NCI-H1092 (cell line): ENCODE measurements around the gene PSMD8.
A peak's percentile ranks its signal among the peaks of the same experiment; 100 is the strongest.
"Not testable (repeated sequence)": the region's sequence is repeated elsewhere in the genome, so short reads cannot be mapped to it uniquely, and the experiment has no call there.

Experiments
- DNase-seq: peaks from one replicate; lab custom pipeline; 2025; lab: John Stamatoyannopoulos, UW

PSMD8 gene

DNA sequence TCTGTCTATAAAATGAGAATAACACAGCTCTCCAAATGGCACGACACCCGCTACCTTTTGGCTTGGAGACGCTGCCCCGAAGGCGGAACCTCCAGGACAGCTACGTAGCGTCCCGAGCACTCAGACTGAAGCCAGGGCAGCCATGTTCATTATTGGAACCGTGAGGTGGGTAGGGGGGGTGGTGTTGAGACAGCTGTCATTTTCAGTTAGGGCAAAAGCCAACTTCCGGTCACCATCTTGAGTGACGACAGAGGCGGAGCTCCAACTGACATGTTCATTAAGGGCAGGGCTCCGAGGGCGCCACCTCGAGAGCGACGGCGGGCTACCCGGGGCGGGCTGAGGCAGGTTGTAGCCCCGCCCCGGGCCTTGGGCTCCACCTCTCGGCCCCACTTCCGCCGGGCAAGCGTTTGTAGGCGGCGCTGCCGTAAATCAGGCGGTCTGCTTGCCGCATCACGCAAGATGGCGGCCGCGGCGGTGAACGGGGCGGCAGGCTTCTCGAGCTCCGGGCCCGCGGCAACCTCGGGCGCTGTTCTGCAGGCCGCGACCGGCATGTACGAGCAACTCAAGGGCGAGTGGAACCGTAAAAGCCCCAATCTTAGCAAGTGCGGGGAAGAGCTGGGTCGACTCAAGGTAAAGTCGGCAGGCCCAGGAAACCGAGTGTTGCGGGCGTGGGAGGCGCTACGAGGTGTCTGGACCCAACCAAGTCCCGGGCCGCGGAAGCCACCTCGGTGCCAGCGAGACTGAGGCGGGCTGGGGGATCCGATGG, at the start of gene PSMD8:
TSS of gene PSMD8 (plus strand) at position 240 of the 766 bp plus-strand sequence. CDS start at position 271, 31 bp downstream.
- peak; percentile 96 for DNase-seq

DNA sequence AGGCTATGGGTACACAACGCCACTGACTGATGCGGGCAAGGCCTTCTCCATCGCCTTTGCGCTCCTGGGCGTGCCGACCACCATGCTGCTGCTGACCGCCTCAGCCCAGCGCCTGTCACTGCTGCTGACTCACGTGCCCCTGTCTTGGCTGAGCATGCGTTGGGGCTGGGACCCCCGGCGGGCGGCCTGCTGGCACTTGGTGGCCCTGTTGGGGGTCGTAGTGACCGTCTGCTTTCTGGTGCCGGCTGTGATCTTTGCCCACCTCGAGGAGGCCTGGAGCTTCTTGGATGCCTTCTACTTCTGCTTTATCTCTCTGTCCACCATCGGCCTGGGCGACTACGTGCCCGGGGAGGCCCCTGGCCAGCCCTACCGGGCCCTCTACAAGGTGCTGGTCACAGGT, 47.8 kb upstream of the PSMD8 start:
- no peak for DNase-seq

GRCh38 chr19:38329651-38330050, 44.7 kb upstream of the PSMD8 start:
- no peak for DNase-seq

DNA sequence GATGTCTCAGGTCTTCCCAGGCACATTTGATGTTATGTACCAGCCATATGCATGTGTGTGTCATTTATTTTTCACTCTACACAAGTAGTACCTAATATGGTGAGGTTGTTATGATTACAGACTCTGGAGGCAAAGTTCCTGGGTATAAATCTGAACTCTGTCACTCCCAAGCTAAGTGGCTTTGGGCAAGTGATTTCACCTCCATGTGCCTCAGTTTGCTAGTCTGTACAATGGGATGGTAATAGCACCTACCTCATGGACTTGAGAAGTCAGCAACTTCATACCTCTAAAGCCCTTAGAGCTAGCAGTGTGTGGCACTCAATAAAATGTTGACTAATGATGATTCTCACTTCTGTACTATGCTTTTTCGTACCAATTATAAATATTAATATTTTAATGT, 42.6 kb upstream of the PSMD8 start:
- DNase-seq, result no peak

DNA sequence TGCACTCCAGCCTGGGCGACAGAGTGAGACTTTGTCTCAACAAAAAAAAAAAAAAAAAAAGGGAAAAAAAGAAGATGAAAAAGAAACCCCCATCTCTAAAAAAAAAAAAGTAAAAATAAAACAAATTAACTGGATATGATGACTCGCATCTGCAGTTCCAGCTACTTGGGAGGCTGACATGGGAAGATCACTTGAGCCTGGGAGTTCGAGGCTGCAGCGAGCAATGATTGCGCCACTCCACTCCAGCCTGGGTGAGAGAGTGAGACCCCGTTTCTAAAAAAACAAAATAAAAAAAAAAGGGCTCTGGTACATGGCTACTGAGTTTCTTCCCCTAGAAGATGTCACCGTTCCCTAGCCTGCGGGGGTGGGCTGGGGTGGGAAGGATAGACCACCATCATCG, 41.1 kb upstream of the PSMD8 start:
- DNase-seq, result no peak

DNA sequence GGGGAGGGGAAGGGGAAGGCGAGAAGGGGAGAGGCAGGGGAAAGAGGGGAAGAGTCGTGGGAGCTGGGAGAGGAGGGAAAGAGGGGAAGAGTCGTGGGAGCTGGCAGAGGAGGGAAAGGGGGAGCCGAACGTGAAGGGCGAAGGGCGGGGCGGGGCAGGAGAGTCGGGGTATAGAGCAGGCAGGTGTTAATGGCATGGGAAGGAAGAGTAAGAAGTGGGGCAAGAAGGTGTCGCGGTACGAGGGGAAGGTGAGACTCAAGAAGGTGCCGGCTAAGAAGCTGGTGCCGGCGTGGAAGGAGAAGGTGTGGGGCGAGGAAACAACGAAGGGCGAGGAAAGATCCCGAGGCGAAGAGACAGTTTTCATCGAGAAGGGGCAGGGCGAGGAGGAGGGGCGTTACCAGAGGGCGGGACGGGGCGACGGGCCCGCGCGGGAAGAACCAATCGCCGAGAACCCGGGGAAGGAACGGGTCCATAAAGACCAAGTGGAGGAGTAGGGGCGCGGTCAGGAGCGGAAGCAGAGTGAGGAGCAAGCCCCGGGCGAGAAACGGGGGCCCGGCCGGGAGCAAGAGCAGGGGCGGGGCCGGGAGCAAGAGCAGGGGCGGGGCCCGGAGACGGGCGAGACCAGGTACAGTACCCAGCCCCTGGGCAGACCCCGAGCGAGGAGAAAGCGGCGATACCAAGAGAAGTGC, 38.3 kb upstream of the PSMD8 start:
- DNase-seq, result peak; percentile 79

- peak; percentile 75 for DNase-seq
Measured at GRCh38 chr19:38336638-38337359, 37.6 kb upstream of the PSMD8 start.

GRCh38 chr19:38337360-38337653, 37.1 kb upstream of the PSMD8 start:
- no peak for DNase-seq

- DNase-seq, result not testable (repeated sequence)
Measured at GRCh38 chr19:38339011-38339410, 35.4 kb upstream of the PSMD8 start.

DNA sequence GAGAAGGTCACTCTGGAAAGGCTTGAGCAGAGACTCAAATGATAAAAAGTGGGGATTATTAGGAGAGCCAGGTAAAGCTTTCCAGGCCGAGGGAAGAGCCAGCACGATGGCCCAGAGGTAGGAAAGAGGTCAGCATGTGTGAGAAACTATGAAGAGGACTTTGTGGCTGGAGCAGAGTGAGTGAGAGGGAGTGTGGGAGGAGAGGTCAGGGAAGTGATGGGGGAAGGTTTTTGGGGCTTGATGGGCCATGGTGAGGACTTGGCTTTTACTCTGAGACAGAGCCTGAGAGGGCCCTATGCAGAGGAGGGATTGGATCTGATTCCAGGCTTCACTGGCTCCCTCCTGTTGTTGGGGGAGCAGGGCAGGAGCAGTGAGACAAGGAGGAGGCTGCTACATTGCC, 33.4 kb upstream of the PSMD8 start:
- no peak for DNase-seq

DNA sequence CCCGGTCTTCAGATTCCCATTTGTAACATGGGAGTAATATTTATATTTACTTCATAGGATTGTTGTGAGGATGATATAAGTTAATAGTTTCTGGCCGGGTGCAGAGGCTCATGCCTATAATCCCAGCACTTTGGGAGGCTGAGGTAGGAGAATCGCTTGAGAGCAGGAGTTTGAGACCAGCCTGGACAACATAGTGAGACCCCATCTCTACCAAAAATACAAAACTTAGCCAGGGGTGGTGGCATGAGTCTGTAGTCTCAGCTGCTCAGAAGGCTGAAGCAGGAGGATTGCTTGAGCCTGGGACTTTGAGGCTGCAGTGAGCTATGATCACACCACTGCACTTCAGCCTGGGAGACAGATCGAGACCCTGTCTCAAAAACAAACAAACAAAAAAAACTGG, 27.5 kb upstream of the PSMD8 start:
- DNase-seq, result no peak

DNA sequence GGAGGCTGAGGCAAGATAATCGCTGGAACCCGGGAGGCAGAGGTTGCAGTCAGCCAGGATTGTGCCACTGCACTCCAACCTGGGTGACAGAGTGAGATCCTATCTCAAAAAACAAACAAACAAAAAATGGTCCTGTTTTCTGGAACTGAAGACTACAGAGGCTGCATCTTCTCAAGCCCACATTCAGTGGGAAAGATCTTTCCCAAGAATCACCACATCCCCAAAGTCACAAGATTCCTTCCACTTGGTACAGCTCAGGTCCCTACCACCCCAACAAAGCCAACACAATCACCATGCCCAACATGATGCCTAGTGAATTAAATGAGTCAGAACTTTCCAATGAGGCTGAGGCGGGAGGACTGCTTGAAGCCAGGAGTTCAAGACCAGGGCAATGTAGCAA, 23.5 kb upstream of the PSMD8 start:
- no peak for DNase-seq

DNA sequence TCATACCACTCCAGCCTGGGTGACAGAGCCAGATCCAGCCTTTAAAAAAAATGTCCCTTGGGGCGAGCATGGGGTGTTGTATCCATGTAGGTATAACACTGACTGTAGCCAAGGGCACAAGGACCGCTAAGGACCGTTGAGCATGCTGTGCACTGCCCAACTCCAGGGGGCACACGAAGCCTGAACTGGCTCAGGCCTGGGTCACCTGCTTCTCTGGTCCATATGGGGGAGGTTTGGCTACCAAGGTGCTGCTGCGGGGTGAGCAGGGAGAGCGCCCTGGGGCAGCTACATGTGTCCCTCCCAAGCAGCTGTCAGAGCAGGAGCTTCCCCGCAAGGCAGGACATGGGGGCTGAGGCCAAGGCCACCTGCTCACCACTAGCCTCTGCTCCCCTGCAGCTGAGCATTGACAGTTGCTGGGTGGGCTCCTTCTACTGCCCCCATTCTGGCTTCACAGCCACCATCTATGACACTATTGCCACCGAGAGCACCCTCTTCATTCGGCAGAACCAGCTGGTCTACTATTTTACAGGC, 22.4 kb upstream of the PSMD8 start:
- no peak for DNase-seq

DNA sequence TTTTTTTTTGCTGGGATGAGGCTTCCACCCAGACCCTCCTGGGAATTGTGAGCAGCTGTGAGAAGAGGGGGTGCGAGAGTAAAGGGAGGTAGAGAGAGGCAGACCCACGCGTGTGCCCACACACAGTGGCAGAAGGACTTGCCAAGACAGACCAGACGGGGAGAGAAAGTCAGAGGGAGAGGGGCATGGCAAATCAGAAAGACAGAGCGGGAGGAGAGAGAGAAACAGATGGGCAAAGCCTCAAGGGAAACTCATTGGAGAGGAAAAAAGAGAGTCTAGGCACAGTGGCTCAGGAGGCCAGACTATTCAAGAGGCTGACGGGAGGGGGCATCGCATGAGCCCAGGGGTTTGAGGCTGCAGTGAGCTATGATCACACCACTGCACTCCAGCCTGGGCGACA, 21.8 kb upstream of the PSMD8 start:
- DNase-seq, result no peak

GRCh38 chr19:38355728-38356725, 18.3 kb upstream of the PSMD8 start:
- no peak for DNase-seq

DNA sequence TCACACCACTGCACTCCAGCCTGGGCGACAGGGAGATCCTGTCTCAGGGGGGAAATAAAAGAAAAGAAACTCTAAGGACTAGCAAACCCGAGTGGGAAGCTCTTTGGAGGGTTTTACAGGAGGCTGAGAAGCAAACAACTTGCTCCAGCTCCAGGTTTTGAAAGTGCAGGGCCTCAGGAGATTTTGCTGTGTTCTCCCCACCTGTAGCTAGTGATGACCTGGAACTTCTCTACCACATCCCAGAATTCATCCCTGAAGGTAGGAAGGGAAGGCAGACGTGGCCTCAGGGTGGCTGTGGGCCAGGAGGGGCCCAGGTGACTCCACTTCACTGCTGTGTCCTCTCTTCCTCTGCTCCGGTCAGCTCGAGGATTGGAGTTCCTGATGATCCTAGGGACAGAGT, 16.3 kb upstream of the PSMD8 start:
- no peak for DNase-seq

DNA sequence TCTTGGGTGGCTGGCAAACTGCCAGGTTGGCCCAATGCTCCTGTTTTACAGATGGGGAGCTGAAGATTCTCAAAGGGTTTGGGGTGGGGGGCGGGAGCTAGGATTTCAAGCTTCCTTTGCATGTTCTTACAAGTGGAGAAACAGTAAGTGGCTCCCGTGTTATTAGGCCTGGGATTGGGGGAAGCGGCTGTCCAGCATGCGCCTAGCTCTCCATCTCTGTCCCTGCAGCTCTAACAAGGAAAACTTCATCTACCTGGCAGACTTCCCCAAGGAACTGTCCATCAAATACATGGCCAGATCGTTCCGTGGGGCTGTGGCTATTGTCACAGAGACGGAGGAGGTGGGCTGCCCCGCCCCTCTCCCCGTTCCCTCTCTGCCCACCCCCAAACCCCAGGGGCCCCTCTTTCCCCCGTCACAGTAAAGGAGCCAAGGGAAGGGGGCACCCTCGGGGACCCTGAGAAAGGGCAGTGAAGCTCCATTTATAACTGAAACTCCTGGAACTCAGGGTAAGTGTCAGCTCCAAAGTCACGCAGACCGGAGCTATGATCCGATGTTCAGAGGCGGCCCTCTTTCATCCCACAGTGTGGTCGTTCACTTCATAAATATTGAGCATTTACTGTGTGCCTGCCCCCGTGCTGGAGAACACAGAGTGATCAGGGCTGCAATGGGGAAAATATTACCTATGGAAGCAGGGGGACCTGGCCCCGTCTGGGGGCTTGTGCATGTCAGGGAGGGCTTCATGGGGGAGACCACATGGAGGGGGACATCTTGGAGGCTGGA, 14.9 kb upstream of the PSMD8 start:
- DNase-seq, result no peak

DNA sequence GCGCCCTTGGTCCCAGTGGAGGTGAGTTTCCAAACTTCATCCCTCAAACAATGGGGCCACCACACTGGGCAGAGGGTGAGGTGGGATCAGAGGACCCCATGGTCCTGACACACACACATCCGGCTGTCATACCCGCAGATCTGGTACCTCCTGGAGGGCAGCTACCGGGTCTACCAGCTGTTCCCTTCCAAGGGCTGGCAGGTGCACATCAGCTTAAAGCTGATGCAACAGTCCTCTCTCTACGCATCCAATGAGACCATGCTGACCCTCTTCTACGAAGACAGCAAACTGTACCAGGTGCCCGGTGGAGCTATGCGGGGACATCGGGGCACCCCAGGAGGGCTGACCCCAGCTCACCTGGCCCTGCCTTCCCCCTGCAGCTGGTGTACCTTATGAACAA, 14.0 kb upstream of the PSMD8 start:
- no peak for DNase-seq

- no peak for DNase-seq
Measured at GRCh38 chr19:38360839-38361631, 13.3 kb upstream of the PSMD8 start.

DNA sequence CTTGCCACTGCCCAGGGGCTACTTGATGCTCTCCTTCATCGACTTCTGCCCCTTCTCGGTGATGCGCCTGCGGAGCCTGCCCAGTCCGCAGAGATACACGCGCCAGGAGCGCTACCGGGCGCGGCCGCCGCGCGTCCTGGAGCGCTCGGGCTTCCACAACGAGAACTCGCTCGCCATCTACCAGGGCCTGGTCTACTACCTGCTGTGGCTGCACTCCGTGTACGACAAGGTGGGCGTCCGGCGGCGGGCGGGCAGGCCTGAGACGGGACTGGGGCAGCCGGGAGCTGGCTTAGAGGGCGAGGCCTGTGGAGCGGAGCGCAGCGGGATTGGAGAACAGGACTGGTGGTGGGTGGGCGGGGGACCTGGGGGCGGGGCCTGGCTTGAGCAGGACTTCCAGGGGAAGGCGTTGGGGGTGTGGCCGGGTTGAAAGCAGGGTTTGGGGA, 12.7 kb upstream of the PSMD8 start:
- DNase-seq, result peak; percentile 16
